GM12878 (cell line): ENCODE data around the gene LOXL3. TPM values are rescaled to one million over a fixed set of nuclear protein-coding genes. Genes with fewer than 3 reads are reported as not detected.

Source experiments
- ATAC-seq: fragments of 200-7000 bp; cut with Tn5 transposase; 3 replicates; pipeline ENCODE4 v1.9.1; 2020; ENCODE audit warnings: mild to moderate bottlenecking, moderate library complexity
- BruUV-seq: library from RNA; stranded (reverse); fragments of 400-500 nt; replicated peaks from 2 replicates; lab custom pipeline; 2021; lab: Mats Ljungman, UMichigan
- CTCF ChIA-PET: fragments of 300-600 bp; sonication (Branson Sonifier 250); formaldehyde crosslinking; extraction: SDS; loops from one replicate; lab custom pipeline; 2021; ENCODE audit warnings: inconsistent platforms; lab: Yijun Ruan, JAX
- POLR2A ChIA-PET: fragments of 350-600 bp; formaldehyde crosslinking; extraction: SDS; loops from one replicate; lab custom pipeline; 2021; ENCODE audit warnings: inconsistent platforms; lab: Charles Lee
- RAD21 ChIA-PET: fragments of 300-600 bp; sonication (Branson Sonifier 250); formaldehyde crosslinking; loops from one replicate; lab custom pipeline; 2023; ENCODE audit warnings: antibody characterized with exemption; ENCODE audit not compliant: unreplicated experiment; lab: Charles Lee
- SMC1A ChIA-PET: fragments of 300-600 bp; sonication (Branson Sonifier 250); formaldehyde crosslinking; loops from one replicate; lab custom pipeline; 2023; ENCODE audit not compliant: unreplicated experiment, uncharacterized antibody; lab: Charles Lee
- DNase-seq: peaks from one replicate; pipeline ENCODE4 v3.0.0-alpha.2; 2011; ENCODE audit warnings: low read depth, low spot score
- FAIRE-seq: peaks from 3 replicates; lab custom pipeline; 2011; peaks lifted over from hg19 to GRCh38; lab: Jason Lieb, UNC
- H2AFZ ChIP-seq: 2 replicates; pipeline ENCODE4 v1.6.0; 2011; ENCODE audit warnings: low read depth, low read length, control low read depth; ENCODE audit not compliant: control insufficient read depth
- H3K27ac ChIP-seq: 2 replicates; pipeline ENCODE4 v1.5.1; 2011; ENCODE audit warnings: control low read depth; ENCODE audit not compliant: control insufficient read depth, insufficient read depth
- H3K27me3 ChIP-seq, 2 experiments: replicated peaks in 1 of 2; 2 replicates each; pipeline versions ENCODE4 v1.6.0 to v1.6.1; 2011; ENCODE audit warnings: low read length in 1 of 2; ENCODE audit not compliant: control insufficient read depth in 2 of 2, insufficient read depth in 2 of 2
- H3K36me3 ChIP-seq, 2 experiments: 2 replicates each; pipeline ENCODE4 v1.5.1; 2011; ENCODE audit warnings: low read length in 1 of 2; ENCODE audit not compliant: control insufficient read depth in 2 of 2, insufficient read depth in 2 of 2
- H3K4me1 ChIP-seq: 2 replicates; pipeline ENCODE4 v1.6.1; 2011; ENCODE audit warnings: mild to moderate bottlenecking, low read length, moderate library complexity, mixed read lengths; ENCODE audit not compliant: control insufficient read depth, insufficient read depth
- H3K4me2 ChIP-seq: 2 replicates; pipeline ENCODE4 v1.6.0; 2011; ENCODE audit warnings: control low read depth; ENCODE audit not compliant: control insufficient read depth, insufficient read depth
- H3K4me3 ChIP-seq: fragments of 200-600 bp; sonication (generic); 2 replicates; pipeline ENCODE4 v1.5.1; 2016
- H3K79me2 ChIP-seq: 2 replicates; pipeline ENCODE4 v1.6.0; 2011; ENCODE audit warnings: low read length; ENCODE audit not compliant: control insufficient read depth, insufficient read depth
- H3K9ac ChIP-seq: 2 replicates; pipeline ENCODE4 v1.8.0; 2011; ENCODE audit warnings: low read length, control low read depth, mixed read lengths; ENCODE audit not compliant: control insufficient read depth, insufficient read depth
- H3K9me3 ChIP-seq: replicated peaks from 3 replicates; pipeline ENCODE4 v1.5.1; 2011; ENCODE audit warnings: mild to moderate bottlenecking, low read length; ENCODE audit not compliant: control insufficient read depth, insufficient read depth
- H4K20me1 ChIP-seq: 2 replicates; pipeline ENCODE4 v1.6.0; 2011; ENCODE audit not compliant: control insufficient read depth, insufficient read depth
- ELK1 ChIP-seq: IDR thresholded peaks from 2 replicates; pipeline ENCODE4 v1.6.1; 2012; ENCODE audit warnings: low read depth, low read length, improper control_type of control experiment
- FOXM1 ChIP-seq: IDR thresholded peaks from 2 replicates; pipeline ENCODE4 v1.6.1; 2012; ENCODE audit warnings: low read depth, mild to moderate bottlenecking, inconsistent platforms, low read length, moderate library complexity
- HDGF ChIP-seq: fragments of 450-650 bp; IDR thresholded peaks from 2 replicates; pipeline ENCODE4 v1.6.1; 2016; ENCODE audit warnings: antibody characterized with exemption
- HSF1 ChIP-seq: fragments of 150-350 bp; IDR thresholded peaks from 2 replicates; pipeline ENCODE4 v1.6.1; 2014; ENCODE audit warnings: mild to moderate bottlenecking, low read depth, low read length
- PAX5 ChIP-seq: IDR thresholded peaks from 2 replicates; pipeline ENCODE4 v1.6.1; 2011; ENCODE audit warnings: low read depth, low read length, borderline replicate concordance
- RCOR1 ChIP-seq: conservative IDR thresholded peaks from 2 replicates; pipeline ENCODE4 v1.6.1; 2012; ENCODE audit warnings: low read depth, low read length, improper control_type of control experiment
- SIN3A ChIP-seq: IDR thresholded peaks from 2 replicates; pipeline ENCODE4 v1.6.1; 2012; ENCODE audit warnings: low read depth, low read length, improper control_type of control experiment
- SIX5 ChIP-seq: IDR thresholded peaks from 2 replicates; pipeline ENCODE4 v1.6.1; 2011; ENCODE audit warnings: mild to moderate bottlenecking, low read depth, low read length, moderate library complexity; ENCODE audit not compliant: severe bottlenecking
- SMC3 ChIP-seq: IDR thresholded peaks from 2 replicates; pipeline ENCODE4 v1.6.1; 2011; ENCODE audit warnings: low read length, improper control_type of control experiment, borderline replicate concordance
- SREBF2 ChIP-seq: IDR thresholded peaks from 2 replicates; pipeline ENCODE4 v1.6.1; 2012; ENCODE audit warnings: mild to moderate bottlenecking, low read length
- ZSCAN29 ChIP-seq: fragments of 450-650 bp; IDR thresholded peaks from 2 replicates; pipeline ENCODE4 v1.6.1; 2017; ENCODE audit warnings: mild to moderate bottlenecking, moderate library complexity
- WGBS: methylation state at CpG from one replicate; pipeline ENCODE4 v1.1.6; 2016; ENCODE audit warnings: low lambda C conversion rate; ENCODE audit not compliant: insufficient replicate concordance, insufficient coverage; ENCODE audit errors: missing lambda C conversion rate; 5-methylcytosine and 5-hydroxymethylcytosine counted together
- in situ Hi-C: fragments of 300-500 bp; cut with MboI; formaldehyde crosslinking; loops from 9 replicates; pipeline ENCODE4 v1.14.3; 2018; ENCODE audit warnings: mixed read lengths
- intact Hi-C: fragments of 100-400 bp; cut with micrococcal nuclease; formaldehyde crosslinking; loops from one replicate; pipeline ENCODE4 v1.14.2; 2022; ENCODE audit not compliant: unreplicated experiment
- polyA plus RNA-seq, 11 experiments: library from polyadenylated mRNA; depleted of rRNA in 4 of 11; unstranded in 6 of 11; stranded (reverse) in 5 of 11; fragments of >200 nt; fragmentation: Nextera tagmentation in 4 of 11; fragmentation: Illumina TruSeq in 1 of 11; extraction: Ambion mirVana in 4 of 11; extraction: Trizol in 1 of 11; gene quantifications; 1 replicate in 1 of 11; 2 replicates in 10 of 11; pipeline versions ENCODE4 v1.2.1 to v1.2.3, GENCODE V29; 2011 to 2016; ENCODE audit warnings: inconsistent platforms in 2 of 11, missing spikeins in 2 of 11, low read depth in 1 of 11
- total RNA-seq, 4 experiments: library from RNA; depleted of rRNA in 3 of 4; stranded (reverse); fragments of >200 nt in 3 of 4; fragmentation: Illumina TruSeq in 1 of 4; extraction: Trizol in 1 of 4; gene quantifications; 2 replicates each; pipeline versions ENCODE4 v1.2.1 to v1.2.3, GENCODE V29; 2013 to 2021

Gene LOXL3
- total and polyA plus RNA-seq, 10 of the 15 experiments (the other 5 are each of a cell fraction or from before 2014, with no cell fraction given) = 6.2 to 40.9 (median 23.3) TPM

DNA sequence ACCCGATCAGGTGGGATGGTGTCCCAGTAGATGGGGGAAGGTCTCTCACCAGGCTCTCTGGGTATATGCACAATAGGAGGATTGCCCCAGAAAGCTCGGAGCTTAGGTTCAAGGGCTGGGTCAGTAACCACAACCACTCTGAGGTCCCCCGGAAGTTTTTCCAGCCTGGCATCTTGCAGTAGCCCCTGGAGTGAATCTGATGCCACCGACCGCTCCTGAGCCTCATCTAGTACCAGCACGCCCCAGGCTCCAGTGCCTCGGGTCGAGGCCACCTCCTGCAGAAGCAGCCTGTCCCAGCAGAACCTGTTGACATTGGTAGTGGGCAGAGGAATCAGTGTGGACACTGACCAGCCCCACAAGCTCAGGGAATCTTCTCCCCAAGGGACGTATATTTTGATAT, 29.7 kb downstream of the LOXL3 start:
- CTCF ChIA-PET = no interaction called here
- ATAC-seq (no peak), FAIRE-seq (no peak), DNase-seq (no peak)
- H3K9me3 ChIP-seq = no peaks in the 10 kb centered on the region
- SMC1A ChIA-PET = no interaction called here
- POLR2A ChIA-PET = no interaction called here
- peaks cover 21% of the 10 kb centered on the region for H3K4me1 ChIP-seq
- intact Hi-C loops (no loop called here), in situ Hi-C loops (no loop called here)
- TF ChIP-seq PAX5 (no peak), ZSCAN29 (no peak), SIN3A (no peak), SIX5 (no peak), SMC3 (no peak), ELK1 (no peak), SREBF2 (no peak)
- TF ChIP-seq, all 136 proteins: peak for 0
- Histone ChIP-seq H3K27me3 (no peaks in the 10 kb centered on the region), H3K79me2 (peaks cover 18% of the 10 kb centered on the region), H3K4me3 (no peak overlapping the region), H4K20me1 (no peaks in the 10 kb centered on the region), H3K36me3 (peaks cover 12 to 17% of the 10 kb centered on the region in 2 experiments), H3K4me2 (no peak overlapping the region), H3K9ac (no peak overlapping the region), H3K27ac (no peak overlapping the region), H2AFZ (no peak overlapping the region)
- RAD21 ChIA-PET = no interaction called here
- 84% methylated on average over 9 of the region's 9 CpGs for WGBS
- BruUV-seq = no TSS peak

- ChIA-PET SMC1A (interaction anchor here (0.9 to 2.3 kb wide), 2 partner anchors 16 to 66 kb away, joined by 4 to 8 read pairs; partner anchors contain the start of gene PCGF1), CTCF (interaction anchor here (1.0 to 1.2 kb wide), 2 partner anchors 40 to 65 kb away, joined by 4 to 6 read pairs; partner anchors contain the start of genes CCDC142 and TTC31), POLR2A (interaction anchor here (0.5 to 1.8 kb wide), 2 partner anchors 14 to 146 kb away, joined by 3 to 5 read pairs; partner anchors contain the start of gene PCGF1), RAD21 (no interaction called here)
- WGBS = 85% methylated on average over 3 of the region's 3 CpGs
- ATAC-seq (no peak), FAIRE-seq (no peak), DNase-seq (no peak)
- H3K4me1 ChIP-seq = peaks cover 11% of the 10 kb centered on the region
- no peak overlapping the region for H3K4me2 ChIP-seq
- no peak overlapping the region for H2AFZ ChIP-seq
- in situ Hi-C loops (no loop called here), intact Hi-C loops (no loop called here)
- H3K27me3 ChIP-seq = no peaks in the 10 kb centered on the region
- H3K36me3 ChIP-seq = peaks cover 12 to 17% of the 10 kb centered on the region in 2 experiments
- no peak overlapping the region for H3K9ac ChIP-seq
- BruUV-seq = no TSS peak
- H3K27ac ChIP-seq = no peak overlapping the region
- no peaks in the 10 kb centered on the region for H3K9me3 ChIP-seq
- H3K4me3 ChIP-seq = no peak overlapping the region
- no peaks in the 10 kb centered on the region for H4K20me1 ChIP-seq
- peaks cover 4% of the 10 kb centered on the region for H3K79me2 ChIP-seq
- TF ChIP-seq HSF1 (no peak), RCOR1 (no peak), FOXM1 (no peak), HDGF (no peak)
Measured at GRCh38 chr2:74522516-74522915, 31.2 kb downstream of the LOXL3 start.
